Smooth muscle cell of the umbilical artery (primary cell): ENCODE results near the gene KRTAP19-5. TPM values are rescaled to one million over a fixed set of nuclear protein-coding genes. Genes with fewer than 3 reads are reported as not detected.

ENCODE experiments used
- total RNA-seq: library from RNA; depleted of rRNA; stranded (reverse); fragments of >200 nt; gene quantifications from 2 replicates; pipeline ENCODE4 v1.2.3, GENCODE V29; 2014

The KRTAP19-5 gene
- total RNA-seq = not detected in 2 replicates

DNA sequence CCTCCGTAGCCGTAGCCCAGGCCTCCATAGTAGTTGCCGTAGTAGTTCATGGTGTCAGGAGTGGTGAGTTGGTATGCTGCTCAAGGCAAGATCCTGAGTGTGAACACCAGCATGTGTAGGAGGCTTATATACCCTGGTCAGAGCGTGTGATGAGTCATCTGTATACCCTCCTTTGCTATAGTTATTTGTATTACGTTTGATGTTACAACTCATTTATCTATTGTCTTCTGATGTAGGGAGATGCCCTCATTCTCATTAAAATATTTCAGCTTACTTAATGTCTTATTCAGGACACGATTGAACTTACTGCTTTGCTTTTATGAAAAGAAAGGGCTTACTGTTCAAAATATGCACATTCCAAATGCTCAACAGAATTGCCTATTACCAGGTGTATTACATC lies at the start of gene KRTAP19-5:
KRTAP19-5 (minus strand) TSS at position 101 of the 400 bp plus-strand sequence; CDS start at position 50, 51 bp downstream.

DNA sequence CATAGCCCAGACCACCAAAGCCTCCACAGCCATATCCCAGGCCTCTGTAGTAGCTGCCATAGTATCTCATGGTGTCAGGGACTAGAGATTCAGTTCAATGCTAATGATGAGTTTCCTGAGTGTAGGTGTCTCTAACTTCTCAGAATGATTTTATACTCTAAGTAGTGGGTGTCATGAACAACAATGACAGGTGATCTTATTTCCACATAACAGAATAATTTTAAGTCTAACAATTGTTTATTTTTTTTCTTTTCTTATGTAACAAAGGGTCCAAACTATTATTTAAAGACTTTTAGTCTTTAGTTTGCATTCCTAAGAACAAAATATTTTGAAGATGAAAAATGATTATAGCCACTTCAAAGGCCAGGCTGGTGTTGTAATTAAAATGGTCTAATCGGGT lies 39.8 kb upstream of the KRTAP19-5 start, which contains the start of gene KRTAP19-6:
KRTAP19-6 (minus strand) TSS at position 101 of the 400 bp plus-strand sequence; CDS start at position 70, 31 bp downstream.

DNA sequence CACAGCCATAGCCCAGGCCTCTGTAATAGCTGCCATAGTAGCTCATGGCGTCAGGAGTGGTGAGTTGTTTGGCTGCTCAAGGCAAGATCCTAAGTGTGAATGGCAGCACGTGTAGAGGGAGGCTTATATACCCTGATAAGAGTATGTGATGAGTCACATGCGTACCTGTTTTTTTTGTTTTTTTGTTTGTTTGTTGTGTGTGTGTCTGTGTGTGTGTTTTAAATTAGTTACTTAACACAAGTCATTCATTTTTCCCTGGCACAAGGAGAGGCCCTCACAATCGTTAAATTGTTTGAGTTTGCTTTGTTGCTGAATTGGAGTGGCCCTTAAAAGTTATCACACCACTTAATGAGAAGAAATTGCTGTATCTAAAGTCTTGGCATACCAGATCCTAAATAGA lies 4.9 kb downstream of the KRTAP19-5 start, which contains the start of gene KRTAP19-4:
KRTAP19-4 (minus strand) TSS at position 101 of the 400 bp plus-strand sequence; CDS start at position 46, 55 bp downstream.

DNA sequence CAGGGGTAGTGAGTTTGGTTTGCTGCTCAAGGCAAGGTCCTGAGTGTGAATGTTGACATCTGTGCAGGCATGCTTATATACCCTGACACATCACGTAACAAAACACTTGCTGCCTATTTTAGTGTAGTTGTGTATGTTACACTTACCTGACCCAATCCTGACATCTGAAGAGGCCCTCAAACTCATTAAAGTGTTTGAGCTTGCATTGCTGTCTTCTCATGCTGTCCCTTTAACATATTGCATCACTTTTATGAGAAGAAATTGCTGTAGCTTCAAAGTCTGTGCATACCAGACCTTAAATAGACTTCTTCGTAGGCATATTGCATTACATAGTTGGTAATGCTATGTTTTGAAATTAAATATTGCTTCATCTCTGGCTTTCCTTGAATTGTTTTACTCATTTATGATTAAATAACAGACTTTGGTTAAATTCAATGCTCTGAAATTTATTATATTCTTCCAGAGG lies 9.9 kb downstream of the KRTAP19-5 start, which contains the start of gene KRTAP19-3:
KRTAP19-3 (minus strand) TSS at position 51 of the 466 bp plus-strand sequence. CDS start 56 bp downstream, outside the sequence.

DNA sequence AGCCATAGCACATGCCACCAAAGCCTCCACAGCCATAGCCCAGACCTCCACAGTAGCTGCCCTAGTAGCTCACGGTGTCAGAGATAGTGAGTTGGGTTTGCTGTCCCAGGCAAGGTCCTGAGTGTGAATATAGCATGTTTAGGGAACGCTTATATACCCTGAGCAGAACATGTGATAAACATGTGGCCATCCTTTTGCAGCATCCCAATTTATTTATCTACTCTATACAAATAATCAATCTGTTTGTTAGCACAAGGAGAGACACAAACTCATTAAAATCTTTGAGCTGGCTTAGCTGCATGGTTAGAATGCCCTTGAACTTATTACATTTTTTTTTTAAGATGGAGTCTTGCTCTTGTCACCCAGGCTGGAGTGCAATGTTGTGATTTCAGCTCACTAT lies 14.6 kb downstream of the KRTAP19-5 start, which contains the start of gene KRTAP19-2:
KRTAP19-2 (minus strand) TSS at position 101 of the 400 bp plus-strand sequence; CDS start at position 13, 88 bp downstream.

DNA sequence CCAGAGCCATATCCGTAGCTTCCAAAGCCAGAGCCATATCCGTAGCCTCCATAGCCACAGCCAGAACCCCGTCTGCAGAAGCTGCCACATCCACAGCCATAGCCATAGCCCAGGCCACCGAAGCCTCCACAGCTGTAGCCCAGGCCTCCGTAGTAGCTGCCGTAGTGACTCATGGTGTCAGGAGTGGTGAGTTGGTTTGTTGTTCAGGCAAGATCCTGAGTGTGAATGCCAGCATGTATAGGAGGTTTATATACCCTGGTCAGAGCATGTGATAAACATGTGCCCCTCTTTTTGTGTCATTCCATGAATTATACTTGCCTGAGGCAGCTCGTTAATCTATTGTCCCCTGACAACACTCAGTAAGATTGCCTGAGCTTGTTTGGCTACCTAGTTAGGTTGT lies 21.8 kb downstream of the KRTAP19-5 start, which contains the start of gene KRTAP19-1:
KRTAP19-1 (minus strand) TSS at position 223 of the 400 bp plus-strand sequence; CDS start at position 173, 50 bp downstream.

Other genes with a start within 250 kb of the KRTAP19-5 start
- gene KRTAP24-1, start 219.2 kb downstream of the KRTAP19-5 start, total RNA-seq = not detected in 2 replicates
- gene KRTAP25-1, start 212.6 kb downstream of the KRTAP19-5 start, total RNA-seq = not detected in 2 replicates
- gene KRTAP26-1, start 181.8 kb downstream of the KRTAP19-5 start, total RNA-seq = not detected in 2 replicates
- not detected in 2 replicates for gene KRTAP27-1, start 164.4 kb downstream of the KRTAP19-5 start, total RNA-seq
- gene KRTAP23-1, start 153.5 kb downstream of the KRTAP19-5 start, total RNA-seq = not detected in 2 replicates
- gene KRTAP13-2, start 129.9 kb downstream of the KRTAP19-5 start, total RNA-seq = not detected in 2 replicates
- not detected in 2 replicates for gene KRTAP13-1, start 106.1 kb downstream of the KRTAP19-5 start, total RNA-seq
- gene KRTAP13-3, start 76.2 kb downstream of the KRTAP19-5 start, total RNA-seq = not detected in 2 replicates
- not detected in 2 replicates for gene KRTAP13-4, start 71.9 kb downstream of the KRTAP19-5 start, total RNA-seq
- gene KRTAP15-1, start 61.9 kb downstream of the KRTAP19-5 start, total RNA-seq = not detected in 2 replicates
- not detected in 2 replicates for gene KRTAP19-1, start 21.8 kb downstream of the KRTAP19-5 start, total RNA-seq
- not detected in 2 replicates for gene KRTAP19-2, start 14.7 kb downstream of the KRTAP19-5 start, total RNA-seq
- gene KRTAP19-3, start 10.1 kb downstream of the KRTAP19-5 start, total RNA-seq = not detected in 2 replicates
- not detected in 2 replicates for gene KRTAP19-4, start 5.0 kb downstream of the KRTAP19-5 start, total RNA-seq
- gene KRTAP19-6, start 39.7 kb upstream of the KRTAP19-5 start, total RNA-seq = not detected in 2 replicates
- not detected in 2 replicates for gene KRTAP19-7, start 59.2 kb upstream of the KRTAP19-5 start, total RNA-seq
- gene KRTAP22-2, start 88.3 kb upstream of the KRTAP19-5 start, total RNA-seq = not detected in 2 replicates
- not detected in 2 replicates for gene KRTAP6-3, start 90.3 kb upstream of the KRTAP19-5 start, total RNA-seq
- not detected in 2 replicates for gene KRTAP6-2, start 96.8 kb upstream of the KRTAP19-5 start, total RNA-seq
- not detected in 2 replicates for gene KRTAP22-1, start 98.9 kb upstream of the KRTAP19-5 start, total RNA-seq
- gene KRTAP6-1, start 111.8 kb upstream of the KRTAP19-5 start, total RNA-seq = not detected in 2 replicates
- gene KRTAP20-1, start 114.3 kb upstream of the KRTAP19-5 start, total RNA-seq = not detected in 2 replicates
- gene KRTAP20-4, start 118.5 kb upstream of the KRTAP19-5 start, total RNA-seq = not detected in 2 replicates
- gene KRTAP20-2, start 133.1 kb upstream of the KRTAP19-5 start, total RNA-seq = not detected in 2 replicates
- not detected in 2 replicates for gene KRTAP20-3, start 140.7 kb upstream of the KRTAP19-5 start, total RNA-seq
- not detected in 2 replicates for gene KRTAP21-3, start 216.6 kb upstream of the KRTAP19-5 start, total RNA-seq
- not detected in 2 replicates for gene KRTAP21-2, start 245.1 kb upstream of the KRTAP19-5 start, total RNA-seq